GM23338 (cell line): Measurements from ENCODE around the gene DNLZ.

Experiments used
- EZH2 ChIP-seq: fragments of 200-600 bp; sonication (generic); IDR thresholded peaks from one replicate; pipeline ENCODE4 v1.8.0; 2017; ENCODE audit warnings: antibody characterized with exemption, mild to moderate bottlenecking, low read depth; ENCODE audit not compliant: unreplicated experiment
- EZH2phosphoT487 ChIP-seq: fragments of 200-600 bp; sonication (generic); IDR thresholded peaks from one replicate; pipeline ENCODE4 v1.8.1; 2018; ENCODE audit warnings: antibody characterized with exemption; ENCODE audit not compliant: unreplicated experiment
- POLR2AphosphoS5 ChIP-seq: IDR thresholded peaks from 2 replicates; pipeline ENCODE4 v1.6.1; 2016; ENCODE audit warnings: antibody characterized with exemption, low read depth
- ZNF114 ChIP-seq: fragments of 250-450 bp; sonication (Bioruptor Pico); IDR thresholded peaks from 2 replicates; pipeline ENCODE4 v1.5.0; 2020; ENCODE audit warnings: mild to moderate bottlenecking, moderate library complexity
- TF ChIP-seq, protein P1 (sequence below), 2 experiments: fragments of 200-600 bp in 1 of 2; sonication (generic) in 1 of 2; conservative IDR thresholded peaks; 2 replicates each; pipeline versions ENCODE4 v1.5.1 to v1.6.1; 2016 to 2017; ENCODE audit warnings: antibody characterized with exemption in 2 of 2, low read depth in 2 of 2, mild to moderate bottlenecking in 2 of 2, moderate library complexity in 1 of 2
- TF ChIP-seq, protein P2 (sequence below): IDR thresholded peaks from 2 replicates; pipeline ENCODE4 v1.6.1; 2016; ENCODE audit warnings: antibody characterized with exemption
- TF ChIP-seq, protein P3 (sequence below): IDR thresholded peaks from one replicate; pipeline ENCODE4 v1.6.1; 2018; ENCODE audit warnings: antibody characterized with exemption; ENCODE audit not compliant: unreplicated experiment

DNA sequence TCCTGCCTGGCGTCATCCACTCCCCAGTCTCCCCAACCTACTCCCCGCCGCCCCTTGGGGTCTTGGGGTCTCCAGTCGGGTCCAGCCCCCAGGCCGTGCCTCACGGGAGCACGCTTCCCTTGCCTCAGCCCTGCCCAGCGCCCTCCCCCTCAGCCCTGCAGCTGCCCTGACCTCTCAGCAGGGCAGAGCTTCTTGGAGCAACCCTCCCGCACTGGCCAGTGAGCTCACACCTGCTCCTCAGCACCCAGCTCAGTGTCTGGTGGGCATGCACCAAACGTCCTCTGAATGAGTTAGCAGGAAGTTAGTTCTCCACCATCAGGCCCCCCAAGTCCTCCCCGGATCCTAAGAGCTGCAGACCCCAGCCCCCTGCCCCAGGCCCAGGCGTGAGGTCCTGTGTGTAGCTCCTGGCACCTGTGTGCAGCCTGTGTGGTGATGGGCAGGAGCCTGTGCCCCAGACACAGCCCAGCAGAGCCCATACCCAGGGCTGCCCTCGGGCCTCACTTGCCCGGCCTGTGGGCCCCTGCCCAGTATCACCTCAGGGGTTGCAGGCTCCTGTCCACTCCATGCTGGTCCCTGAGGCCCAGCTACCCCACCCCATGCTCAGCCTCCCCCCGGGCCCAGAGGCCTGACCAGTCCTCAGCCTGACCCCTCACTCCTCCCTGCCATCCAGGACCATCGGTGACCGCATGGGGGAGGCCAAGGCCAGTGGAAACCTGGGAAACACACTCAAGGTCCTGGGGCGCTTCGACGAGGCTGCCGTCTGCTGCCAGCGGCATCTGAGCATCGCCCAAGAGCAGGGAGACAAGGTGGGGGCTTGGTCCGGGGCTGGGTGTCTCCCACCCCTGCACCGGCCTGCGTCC is 28.0 kb downstream of the DNLZ start:
- TF ChIP-seq, protein P1, sequence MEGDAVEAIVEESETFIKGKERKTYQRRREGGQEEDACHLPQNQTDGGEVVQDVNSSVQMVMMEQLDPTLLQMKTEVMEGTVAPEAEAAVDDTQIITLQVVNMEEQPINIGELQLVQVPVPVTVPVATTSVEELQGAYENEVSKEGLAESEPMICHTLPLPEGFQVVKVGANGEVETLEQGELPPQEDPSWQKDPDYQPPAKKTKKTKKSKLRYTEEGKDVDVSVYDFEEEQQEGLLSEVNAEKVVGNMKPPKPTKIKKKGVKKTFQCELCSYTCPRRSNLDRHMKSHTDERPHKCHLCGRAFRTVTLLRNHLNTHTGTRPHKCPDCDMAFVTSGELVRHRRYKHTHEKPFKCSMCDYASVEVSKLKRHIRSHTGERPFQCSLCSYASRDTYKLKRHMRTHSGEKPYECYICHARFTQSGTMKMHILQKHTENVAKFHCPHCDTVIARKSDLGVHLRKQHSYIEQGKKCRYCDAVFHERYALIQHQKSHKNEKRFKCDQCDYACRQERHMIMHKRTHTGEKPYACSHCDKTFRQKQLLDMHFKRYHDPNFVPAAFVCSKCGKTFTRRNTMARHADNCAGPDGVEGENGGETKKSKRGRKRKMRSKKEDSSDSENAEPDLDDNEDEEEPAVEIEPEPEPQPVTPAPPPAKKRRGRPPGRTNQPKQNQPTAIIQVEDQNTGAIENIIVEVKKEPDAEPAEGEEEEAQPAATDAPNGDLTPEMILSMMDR (conservative IDR thresholded peaks at IDR 0.05; ENCODE audit: low read depth in 2 of 2) = no peak
- no peak for TF ChIP-seq EZH2
- TF ChIP-seq EZH2phosphoT487 = no peak
- TF ChIP-seq ZNF114 (CRISPR knock-in tag) = no peak
- TF ChIP-seq, protein P2, sequence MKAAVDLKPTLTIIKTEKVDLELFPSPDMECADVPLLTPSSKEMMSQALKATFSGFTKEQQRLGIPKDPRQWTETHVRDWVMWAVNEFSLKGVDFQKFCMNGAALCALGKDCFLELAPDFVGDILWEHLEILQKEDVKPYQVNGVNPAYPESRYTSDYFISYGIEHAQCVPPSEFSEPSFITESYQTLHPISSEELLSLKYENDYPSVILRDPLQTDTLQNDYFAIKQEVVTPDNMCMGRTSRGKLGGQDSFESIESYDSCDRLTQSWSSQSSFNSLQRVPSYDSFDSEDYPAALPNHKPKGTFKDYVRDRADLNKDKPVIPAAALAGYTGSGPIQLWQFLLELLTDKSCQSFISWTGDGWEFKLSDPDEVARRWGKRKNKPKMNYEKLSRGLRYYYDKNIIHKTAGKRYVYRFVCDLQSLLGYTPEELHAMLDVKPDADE = no peak
- TF ChIP-seq, protein P3, sequence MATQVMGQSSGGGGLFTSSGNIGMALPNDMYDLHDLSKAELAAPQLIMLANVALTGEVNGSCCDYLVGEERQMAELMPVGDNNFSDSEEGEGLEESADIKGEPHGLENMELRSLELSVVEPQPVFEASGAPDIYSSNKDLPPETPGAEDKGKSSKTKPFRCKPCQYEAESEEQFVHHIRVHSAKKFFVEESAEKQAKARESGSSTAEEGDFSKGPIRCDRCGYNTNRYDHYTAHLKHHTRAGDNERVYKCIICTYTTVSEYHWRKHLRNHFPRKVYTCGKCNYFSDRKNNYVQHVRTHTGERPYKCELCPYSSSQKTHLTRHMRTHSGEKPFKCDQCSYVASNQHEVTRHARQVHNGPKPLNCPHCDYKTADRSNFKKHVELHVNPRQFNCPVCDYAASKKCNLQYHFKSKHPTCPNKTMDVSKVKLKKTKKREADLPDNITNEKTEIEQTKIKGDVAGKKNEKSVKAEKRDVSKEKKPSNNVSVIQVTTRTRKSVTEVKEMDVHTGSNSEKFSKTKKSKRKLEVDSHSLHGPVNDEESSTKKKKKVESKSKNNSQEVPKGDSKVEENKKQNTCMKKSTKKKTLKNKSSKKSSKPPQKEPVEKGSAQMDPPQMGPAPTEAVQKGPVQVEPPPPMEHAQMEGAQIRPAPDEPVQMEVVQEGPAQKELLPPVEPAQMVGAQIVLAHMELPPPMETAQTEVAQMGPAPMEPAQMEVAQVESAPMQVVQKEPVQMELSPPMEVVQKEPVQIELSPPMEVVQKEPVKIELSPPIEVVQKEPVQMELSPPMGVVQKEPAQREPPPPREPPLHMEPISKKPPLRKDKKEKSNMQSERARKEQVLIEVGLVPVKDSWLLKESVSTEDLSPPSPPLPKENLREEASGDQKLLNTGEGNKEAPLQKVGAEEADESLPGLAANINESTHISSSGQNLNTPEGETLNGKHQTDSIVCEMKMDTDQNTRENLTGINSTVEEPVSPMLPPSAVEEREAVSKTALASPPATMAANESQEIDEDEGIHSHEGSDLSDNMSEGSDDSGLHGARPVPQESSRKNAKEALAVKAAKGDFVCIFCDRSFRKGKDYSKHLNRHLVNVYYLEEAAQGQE = no peak
- TF ChIP-seq POLR2AphosphoS5 = no peak
